GM19463 (cell line): ENCODE data around the gene CDY1B.
"Not testable (repeated sequence)": the region's sequence is repeated elsewhere in the genome, so short reads cannot be mapped to it uniquely, and the experiment has no call there.

Source experiments
- ATAC-seq: cut with Tn5 transposase; IDR thresholded peaks from one replicate; pipeline ENCODE4 v1.9.1; 2021; ENCODE audit warnings: mild to moderate bottlenecking, moderate library complexity; ENCODE audit not compliant: unreplicated experiment

The CDY1B gene, protein sequence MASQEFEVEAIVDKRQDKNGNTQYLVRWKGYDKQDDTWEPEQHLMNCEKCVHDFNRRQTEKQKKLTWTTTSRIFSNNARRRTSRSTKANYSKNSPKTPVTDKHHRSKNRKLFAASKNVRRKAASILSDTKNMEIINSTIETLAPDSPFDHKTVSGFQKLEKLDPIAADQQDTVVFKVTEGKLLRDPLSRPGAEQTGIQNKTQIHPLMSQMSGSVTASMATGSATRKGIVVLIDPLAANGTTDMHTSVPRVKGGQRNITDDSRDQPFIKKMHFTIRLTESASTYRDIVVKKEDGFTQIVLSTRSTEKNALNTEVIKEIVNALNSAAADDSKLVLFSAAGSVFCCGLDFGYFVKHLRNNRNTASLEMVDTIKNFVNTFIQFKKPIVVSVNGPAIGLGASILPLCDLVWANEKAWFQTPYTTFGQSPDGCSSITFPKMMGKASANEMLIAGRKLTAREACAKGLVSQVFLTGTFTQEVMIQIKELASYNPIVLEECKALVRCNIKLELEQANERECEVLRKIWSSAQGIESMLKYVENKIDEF

DNA sequence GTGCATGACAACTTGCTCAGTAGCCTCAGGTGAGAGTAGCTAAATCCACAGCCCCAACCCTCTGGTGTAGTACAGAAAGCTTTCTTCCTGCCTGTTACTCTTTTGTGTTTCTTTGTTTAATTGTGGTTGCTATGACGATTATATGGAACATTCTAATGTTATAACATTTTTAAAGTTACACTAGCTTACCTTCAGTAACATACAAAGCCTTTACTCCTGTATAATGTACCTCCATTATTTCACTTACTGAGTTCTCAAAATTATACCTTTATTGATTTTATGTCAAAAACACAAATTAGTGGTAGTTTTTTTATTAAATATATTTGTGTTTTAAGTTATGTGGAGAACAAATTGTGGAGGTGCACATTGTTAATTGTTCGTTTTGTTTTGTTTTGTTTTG, at the start of gene CDY1B:
TSS of gene CDY1B (minus strand) at position 101 of the 400 bp plus-strand sequence. CDS start 331 bp downstream, outside the sequence.
- not testable (repeated sequence) for ATAC-seq

DNA sequence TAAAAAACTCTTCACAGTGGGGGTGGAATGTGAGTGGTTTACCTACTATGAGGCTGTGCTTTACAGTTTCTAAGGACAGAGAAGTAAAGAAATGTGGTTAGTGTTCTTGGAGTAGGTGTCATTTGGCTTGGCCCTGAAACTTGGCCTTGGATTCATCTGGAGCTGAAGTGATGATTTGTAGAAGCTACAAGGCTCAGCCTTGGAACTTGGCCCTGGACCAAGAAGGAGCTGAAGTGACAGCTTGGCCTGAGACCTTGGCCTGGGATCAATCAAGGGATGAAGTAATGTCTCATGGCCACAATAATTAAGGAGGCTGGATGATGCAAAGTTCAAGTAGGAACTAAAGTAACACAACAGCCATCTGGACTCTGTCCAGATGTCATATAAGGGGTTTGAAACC, 1.7 kb upstream of the CDY1B start:
- not testable (repeated sequence) for ATAC-seq

DNA sequence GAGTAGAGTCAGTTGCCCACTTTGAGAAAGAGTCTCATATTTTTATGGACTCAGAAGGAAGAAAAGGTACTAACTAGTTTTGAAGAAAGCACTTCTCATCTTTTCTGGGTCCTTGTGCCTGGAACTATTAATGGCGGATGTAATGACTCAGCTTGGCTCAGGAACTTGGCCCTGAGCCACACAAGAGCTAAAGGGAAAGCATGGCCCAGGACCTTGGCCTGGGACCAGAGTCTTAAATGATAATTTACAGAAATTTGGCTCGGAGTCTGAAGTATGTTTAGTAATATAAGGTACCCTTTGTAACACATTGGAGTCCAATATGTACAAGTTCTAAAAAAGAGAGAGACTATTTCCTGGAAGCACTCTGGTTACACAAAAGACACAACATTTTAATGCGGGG, 4.6 kb downstream of the CDY1B start:
- ATAC-seq = not testable (repeated sequence)

DNA sequence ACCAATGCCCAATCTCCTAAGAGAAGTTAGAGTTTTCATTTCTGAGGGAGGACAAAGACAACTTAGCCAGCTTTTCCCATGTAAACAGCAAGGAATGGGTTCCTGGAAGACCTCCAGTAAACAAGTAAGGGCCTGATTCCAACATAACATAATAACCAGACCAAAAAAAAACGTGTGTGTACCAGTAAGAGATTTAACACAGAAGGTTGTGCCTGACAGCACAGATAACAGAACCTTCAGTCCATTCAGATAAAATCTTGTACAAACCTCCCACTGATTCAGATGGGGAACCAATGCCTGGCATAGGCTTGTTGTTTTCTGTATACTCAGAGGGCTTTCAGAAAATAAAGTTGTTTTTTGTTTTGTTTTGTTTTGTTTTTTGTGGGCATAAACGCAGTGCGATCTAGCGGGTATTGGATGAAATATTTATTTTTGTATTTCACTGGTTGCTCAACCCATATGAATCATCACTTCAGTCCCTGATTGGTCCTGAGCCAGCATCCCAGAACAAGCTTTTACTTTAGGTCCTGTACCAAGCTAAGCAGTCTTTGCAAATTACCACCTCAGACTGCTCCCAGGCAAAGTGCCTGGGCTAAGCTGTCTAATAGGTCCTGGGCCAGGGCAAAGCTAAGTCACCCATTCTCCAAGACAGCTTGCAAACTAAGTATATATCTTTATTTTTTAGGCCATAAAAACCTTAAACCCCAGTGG, 8.7 kb downstream of the CDY1B start:
- ATAC-seq = not testable (repeated sequence)

DNA sequence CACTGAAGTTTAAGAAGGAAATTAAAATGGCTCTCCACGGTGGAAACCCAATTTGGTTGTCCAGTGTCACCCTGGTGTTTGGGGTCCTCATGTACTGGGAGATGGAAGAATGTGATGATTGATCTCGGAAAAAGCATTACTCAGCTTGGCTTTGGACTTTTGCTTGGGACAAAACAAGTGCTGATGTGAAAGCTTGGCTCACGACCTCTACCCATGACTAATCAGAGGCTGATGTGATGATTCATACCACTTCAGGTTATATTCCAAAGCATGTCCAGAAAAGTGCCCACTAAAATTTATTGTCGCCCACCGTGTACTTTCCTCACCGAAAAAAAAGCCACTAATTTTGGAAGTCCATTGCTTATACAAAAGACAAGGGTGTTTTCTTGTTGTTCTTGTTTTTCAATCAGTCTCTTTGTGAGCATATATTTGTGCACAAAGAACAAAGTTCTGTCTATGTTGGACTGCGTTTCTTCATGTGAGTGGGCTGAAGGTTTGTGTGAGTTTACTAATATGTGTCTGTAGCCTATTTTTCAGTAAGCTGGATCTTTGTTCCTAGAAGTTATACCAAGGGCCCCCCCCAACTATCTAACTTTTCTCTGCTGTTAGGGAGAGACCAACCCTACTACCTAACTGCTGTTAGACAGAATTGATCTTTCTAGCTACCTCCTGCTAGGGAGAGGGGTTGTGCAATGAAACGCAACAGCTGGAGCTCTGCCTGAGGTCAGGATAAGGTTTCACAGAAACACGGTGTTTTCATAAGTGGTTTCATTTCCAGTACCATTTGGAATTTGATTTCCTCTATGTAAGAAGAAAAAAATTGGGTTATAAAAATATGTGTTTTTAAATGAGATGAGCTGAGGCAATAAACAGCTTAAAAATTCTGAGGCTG, 21.4 kb downstream of the CDY1B start:
- not testable (repeated sequence) for ATAC-seq
